Measurements from ENCODE around the gene USP12. TPM values are rescaled to one million over a fixed set of nuclear protein-coding genes. Genes with fewer than 3 reads are reported as not detected.

Gene USP12
- total RNA-seq, 1 experiment from 2014 or later = 32.0 TPM

- H3K9me3 ChIP-seq (replicated peaks) = no peaks in the 10 kb centered on the region
- DNase-seq = no peak
- no peaks in the 10 kb centered on the region for H3K27me3 ChIP-seq
- H3K36me3 ChIP-seq = no peaks in the 10 kb centered on the region
- no peak overlapping the region for H3K27ac ChIP-seq
- H3K4me1 ChIP-seq = peaks cover 6% of the 10 kb centered on the region; the same call in 1 of the 2 replicates
- no peak overlapping the region for H3K4me3 ChIP-seq
Measured at GRCh38 chr13:27174766-27175455, 3.3 kb upstream of the USP12 start.

GRCh38 chr13:27172495-27172842 is 858 bp upstream of the USP12 start:
- no peak overlapping the region; the same call in 1 of the 2 replicates for H3K27ac ChIP-seq
- H3K36me3 ChIP-seq = no peaks in the 10 kb centered on the region
- peak in 1 of 2 experiments; percentile 40 for DNase-seq
- H3K9me3 ChIP-seq (replicated peaks) = no peaks in the 10 kb centered on the region
- H3K27me3 ChIP-seq = no peaks in the 10 kb centered on the region
- H3K4me3 ChIP-seq = peak overlapping the region; percentile 78
- H3K4me1 ChIP-seq = peaks cover 8% of the 10 kb centered on the region; the same call in 1 of the 2 replicates

- H3K36me3 ChIP-seq = no peaks in the 10 kb centered on the region
- no peaks in the 10 kb centered on the region for H3K27me3 ChIP-seq
- peak; percentile 93 to 94 for DNase-seq
- H3K27ac ChIP-seq = peak overlapping the region; percentile 12; the same call in 1 of the 2 replicates
- peaks cover 8% of the 10 kb centered on the region; the same call in 1 of the 2 replicates for H3K4me1 ChIP-seq
- no peaks in the 10 kb centered on the region for H3K9me3 ChIP-seq (replicated peaks)
- peak overlapping the region; percentile 78 for H3K4me3 ChIP-seq
Measured at GRCh38 chr13:27171827-27172494, 350 bp upstream of the USP12 start.

- Histone ChIP-seq H3K9me3 (replicated peaks) (no peaks in the 10 kb centered on the region), H3K27ac (peak overlapping the region; percentile 26; the same call in 1 of the 2 replicates), H3K4me3 (peak overlapping the region; percentile 78), H3K4me1 (peaks cover 8% of the 10 kb centered on the region; the same call in 1 of the 2 replicates), H3K27me3 (no peaks in the 10 kb centered on the region), H3K36me3 (no peaks in the 10 kb centered on the region)
- peak; percentile 58 to 64 for DNase-seq
Measured at GRCh38 chr13:27170516-27171243, 931 bp downstream of the USP12 start.

DNA sequence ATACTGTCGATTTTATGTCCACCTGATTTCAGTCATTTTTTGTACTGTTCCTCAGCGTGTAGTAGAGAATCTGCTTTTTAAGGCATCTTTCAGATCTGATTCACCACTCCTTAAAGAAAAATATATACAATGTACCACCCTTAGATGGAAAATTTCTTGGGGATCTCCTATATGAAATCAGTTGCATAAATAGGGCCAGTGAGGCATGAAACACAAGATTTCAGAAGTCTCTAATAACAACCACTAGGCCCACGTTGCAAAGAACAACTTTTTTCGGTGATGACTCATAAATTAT is 1.4 kb downstream of the USP12 start:
- H3K9me3 ChIP-seq (replicated peaks) = peaks cover 2% of the 10 kb centered on the region; the same call in 1 of the 2 replicates
- H3K27ac ChIP-seq = peak overlapping the region; percentile 26; the same call in 1 of the 2 replicates

DNA sequence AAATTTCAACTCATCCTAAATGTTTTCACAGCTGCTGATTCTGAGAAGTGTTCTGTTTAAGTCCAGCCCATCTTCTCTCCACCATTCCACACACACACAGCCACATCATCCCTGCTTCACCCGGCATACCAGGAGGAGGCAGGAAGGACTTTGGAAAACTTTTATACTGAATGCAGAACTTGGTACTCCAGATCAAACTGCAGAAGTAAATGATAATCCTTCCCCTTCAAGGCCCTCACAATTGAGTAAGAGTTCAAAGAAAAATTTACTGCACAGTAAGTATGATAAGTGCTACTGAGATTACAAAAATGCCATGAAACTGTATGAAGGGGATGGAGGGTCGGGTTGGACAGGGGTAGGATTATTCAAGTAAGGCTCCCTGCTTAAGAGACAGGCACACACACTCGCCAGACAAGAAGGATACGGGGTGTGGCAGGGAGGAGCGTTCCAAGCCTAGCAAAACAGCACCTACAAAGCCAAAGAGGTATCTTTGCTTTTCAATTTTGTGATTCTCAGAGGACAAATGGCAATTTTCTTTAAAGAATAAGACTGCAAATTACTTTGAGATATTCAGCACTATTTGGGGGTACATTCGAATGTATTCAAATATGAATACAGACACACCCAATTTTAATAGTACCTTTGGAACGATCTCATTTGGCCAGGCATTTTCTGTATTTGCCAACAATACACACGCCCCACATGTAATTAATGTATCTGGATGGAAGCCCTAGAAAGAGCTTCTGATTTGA is 2.5 kb downstream of the USP12 start:
- Histone ChIP-seq H3K27me3 (no peaks in the 10 kb centered on the region), H3K27ac (no peak overlapping the region), H3K9me3 (replicated peaks) (peaks cover 2% of the 10 kb centered on the region; the same call in 1 of the 2 replicates), H3K36me3 (no peaks in the 10 kb centered on the region), H3K4me1 (peaks cover 8% of the 10 kb centered on the region; the same call in 1 of the 2 replicates), H3K4me3 (no peak overlapping the region)
- DNase-seq = no peak

More for the DNA sequence above, 1.4 kb downstream of the USP12 start:
- Histone ChIP-seq H3K36me3 (no peaks in the 10 kb centered on the region), H3K4me1 (peaks cover 8% of the 10 kb centered on the region; the same call in 1 of the 2 replicates), H3K27me3 (no peaks in the 10 kb centered on the region), H3K4me3 (peak overlapping the region; percentile 78)
- no peak for DNase-seq

- H3K4me1 ChIP-seq = peaks cover 8% of the 10 kb centered on the region
- H3K4me3 ChIP-seq = no peak overlapping the region
- peaks cover 2% of the 10 kb centered on the region; the same call in 1 of the 2 replicates for H3K9me3 ChIP-seq (replicated peaks)
- no peak overlapping the region for H3K27ac ChIP-seq
- DNase-seq = no peak
- H3K27me3 ChIP-seq = no peaks in the 10 kb centered on the region
- H3K36me3 ChIP-seq = no peaks in the 10 kb centered on the region
Measured at GRCh38 chr13:27168086-27168485, 3.5 kb downstream of the USP12 start.

GRCh38 chr13:27166313-27166712 is 5.3 kb downstream of the USP12 start:
- Histone ChIP-seq H3K36me3 (no peaks in the 10 kb centered on the region), H3K4me3 (no peak overlapping the region), H3K27ac (no peak overlapping the region), H3K4me1 (peaks cover 6% of the 10 kb centered on the region), H3K27me3 (no peaks in the 10 kb centered on the region), H3K9me3 (replicated peaks) (peaks cover 2% of the 10 kb centered on the region; the same call in 1 of the 2 replicates)
- DNase-seq = no peak

- no peaks in the 10 kb centered on the region; the same call in 1 of the 2 replicates for H3K36me3 ChIP-seq
- no peak overlapping the region for H3K27ac ChIP-seq
- no peak overlapping the region for H3K4me3 ChIP-seq
- DNase-seq = no peak
- peaks cover 2% of the 10 kb centered on the region; the same call in 1 of the 2 replicates for H3K9me3 ChIP-seq (replicated peaks)
- H3K4me1 ChIP-seq = no peaks in the 10 kb centered on the region; the same call in 1 of the 2 replicates
- no peaks in the 10 kb centered on the region for H3K27me3 ChIP-seq
Measured at GRCh38 chr13:27161980-27162379, 9.6 kb downstream of the USP12 start.

- DNase-seq = no peak
- Histone ChIP-seq H3K36me3 (no peaks in the 10 kb centered on the region; the same call in 1 of the 2 replicates), H3K27me3 (no peaks in the 10 kb centered on the region), H3K4me3 (no peak overlapping the region), H3K27ac (no peak overlapping the region), H3K9me3 (replicated peaks) (peaks cover 2% of the 10 kb centered on the region; the same call in 1 of the 2 replicates), H3K4me1 (no peaks in the 10 kb centered on the region; the same call in 1 of the 2 replicates)
Measured at GRCh38 chr13:27161423-27161822, 10.2 kb downstream of the USP12 start.

GRCh38 chr13:27160657-27161295 is 10.8 kb downstream of the USP12 start:
- Histone ChIP-seq H3K4me3 (no peak overlapping the region), H3K36me3 (no peaks in the 10 kb centered on the region; the same call in 1 of the 2 replicates), H3K27ac (no peak overlapping the region), H3K9me3 (replicated peaks) (peaks cover 2% of the 10 kb centered on the region; the same call in 1 of the 2 replicates), H3K27me3 (no peaks in the 10 kb centered on the region), H3K4me1 (no peaks in the 10 kb centered on the region; the same call in 1 of the 2 replicates)
- no peak for DNase-seq

DNA sequence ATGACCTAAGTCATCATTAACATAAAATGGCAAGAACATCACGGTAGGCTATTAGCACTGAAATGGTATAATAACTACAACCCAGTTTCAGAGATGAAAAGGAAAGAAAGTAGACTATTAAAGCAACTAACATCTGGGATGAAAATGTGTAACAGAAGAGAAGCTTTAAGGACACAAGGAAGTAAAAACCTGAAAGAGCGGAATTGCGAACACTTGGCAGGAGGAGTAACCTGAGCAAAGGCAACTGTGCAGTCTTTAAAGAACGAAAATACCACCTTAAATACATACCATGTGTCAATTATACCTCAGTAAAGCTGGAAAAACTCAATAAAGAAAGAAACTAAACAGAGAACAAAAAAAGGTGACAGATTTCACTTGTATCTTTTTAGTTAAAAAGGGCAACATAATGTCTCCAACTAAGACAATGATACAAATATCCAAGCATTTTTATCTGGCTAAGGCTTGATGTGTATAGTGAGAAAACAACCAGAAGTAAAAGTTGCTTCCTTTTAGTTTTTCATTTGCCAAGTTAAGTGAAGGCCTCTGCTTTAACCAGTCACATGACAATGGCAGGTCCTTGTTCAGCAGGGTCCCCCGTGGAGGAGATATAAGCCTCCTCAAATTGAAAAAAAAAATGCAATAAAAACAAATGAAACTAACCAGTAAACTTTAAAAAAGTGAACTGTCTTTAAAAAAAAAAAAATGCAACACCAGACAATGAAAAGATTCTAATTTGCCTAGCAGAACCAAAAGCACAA is 11.6 kb downstream of the USP12 start:
- no peaks in the 10 kb centered on the region; the same call in 1 of the 2 replicates for H3K4me1 ChIP-seq
- H3K4me3 ChIP-seq = no peak overlapping the region
- no peaks in the 10 kb centered on the region for H3K27me3 ChIP-seq
- H3K9me3 ChIP-seq (replicated peaks) = no peaks in the 10 kb centered on the region; the same call in 1 of the 2 replicates
- no peak overlapping the region for H3K27ac ChIP-seq
- no peak for DNase-seq
- H3K36me3 ChIP-seq = no peaks in the 10 kb centered on the region; the same call in 1 of the 2 replicates

DNA sequence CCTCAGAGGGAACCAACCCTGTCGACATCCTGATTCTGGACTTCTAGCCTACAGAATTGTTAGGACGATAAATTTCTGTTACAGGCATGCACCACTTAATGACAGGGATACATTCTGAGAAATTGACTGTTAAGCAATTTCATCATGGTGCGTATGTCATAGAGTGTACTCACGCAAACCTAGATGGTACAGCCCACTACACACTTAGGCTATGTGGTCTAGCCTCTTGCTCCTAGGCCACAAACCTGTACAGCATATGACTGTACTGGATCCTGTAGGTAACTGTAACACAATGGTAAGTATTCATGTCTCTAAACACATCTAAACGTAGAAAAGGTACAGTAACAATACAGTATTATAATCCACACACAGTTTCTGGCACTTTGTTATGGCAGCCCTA is 13.3 kb downstream of the USP12 start:
- Histone ChIP-seq H3K4me3 (no peak overlapping the region), H3K4me1 (no peaks in the 10 kb centered on the region; the same call in 1 of the 2 replicates), H3K27ac (no peak overlapping the region), H3K27me3 (no peaks in the 10 kb centered on the region), H3K9me3 (replicated peaks) (no peaks in the 10 kb centered on the region; the same call in 1 of the 2 replicates), H3K36me3 (no peaks in the 10 kb centered on the region; the same call in 1 of the 2 replicates)
- DNase-seq = no peak
